ENCODE results near the gene L3MBTL2. TPM values are rescaled to one million over a fixed set of nuclear protein-coding genes. Genes with fewer than 3 reads are reported as not detected.
A peak's percentile ranks its signal among the peaks of the same experiment; 100 is the strongest.
"Not testable (repeated sequence)": the region's sequence is repeated elsewhere in the genome, so short reads cannot be mapped to it uniquely, and the experiment has no call there.

L3MBTL2 gene
- total RNA-seq, 1 donor from 2014 or later, result 19.6 TPM

GRCh38 chr22:41240377-41241132 lies 35.4 kb downstream of the L3MBTL2 start, which contains the start of gene CHADL:
Gene CHADL, minus strand, starts transcription at chr22:41240931. Its CDS starts 50 bp downstream, at chr22:41240881.
- DNase-seq (ENCODE audit: low read depth in 2 of 2), result no peak

GRCh38 chr22:41241133-41241676 lies 36.1 kb downstream of the L3MBTL2 start:
- no peak for DNase-seq (ENCODE audit: low read depth in 2 of 2)

- no peak for DNase-seq (ENCODE audit: low read depth in 2 of 2)
These were observed 37.4 kb downstream of the L3MBTL2 start for GRCh38 chr22:41242396-41243117.

GRCh38 chr22:41243361-41243760 lies 38.2 kb downstream of the L3MBTL2 start:
- DNase-seq (ENCODE audit: low read depth in 2 of 2), result no peak

- no peak for DNase-seq (ENCODE audit: low read depth in 2 of 2)
These were observed 40.9 kb downstream of the L3MBTL2 start for GRCh38 chr22:41245917-41246499.

GRCh38 chr22:41247703-41248102 lies 42.6 kb downstream of the L3MBTL2 start:
- DNase-seq (ENCODE audit: low read depth in 2 of 2), result no peak

GRCh38 chr22:41248314-41248713 lies 43.2 kb downstream of the L3MBTL2 start:
- no peak for DNase-seq (ENCODE audit: low read depth in 2 of 2)

- no peak for DNase-seq (ENCODE audit: low read depth in 2 of 2)
These were observed 43.6 kb downstream of the L3MBTL2 start for GRCh38 chr22:41248758-41249157.

- no peak for DNase-seq (ENCODE audit: low read depth in 2 of 2)
These were observed 44.3 kb downstream of the L3MBTL2 start for GRCh38 chr22:41249442-41249841.

- no peak for DNase-seq (ENCODE audit: low read depth in 2 of 2)
These were observed 45.0 kb downstream of the L3MBTL2 start for GRCh38 chr22:41250127-41250526.

- DNase-seq (ENCODE audit: low read depth in 2 of 2), result no peak
These were observed 47.3 kb downstream of the L3MBTL2 start for GRCh38 chr22:41252365-41252764.

- no peak for DNase-seq (ENCODE audit: low read depth in 2 of 2)
These were observed 49.1 kb downstream of the L3MBTL2 start for GRCh38 chr22:41254230-41254629.

- DNase-seq (ENCODE audit: low read depth in 2 of 2), result peak; percentile 11 to 81
These were observed 51.4 kb downstream of the L3MBTL2 start for GRCh38 chr22:41256254-41257253.

- DNase-seq (ENCODE audit: low read depth in 2 of 2), result no peak
These were observed 52.6 kb downstream of the L3MBTL2 start for GRCh38 chr22:41257696-41258095.

GRCh38 chr22:41259756-41260155 lies 54.6 kb downstream of the L3MBTL2 start:
- not testable (repeated sequence) for DNase-seq (ENCODE audit: low read depth in 2 of 2)

- DNase-seq (ENCODE audit: low read depth in 2 of 2), result no peak
These were observed 55.8 kb downstream of the L3MBTL2 start for GRCh38 chr22:41260871-41261270.

- no peak for DNase-seq (ENCODE audit: low read depth in 2 of 2)
These were observed 56.6 kb downstream of the L3MBTL2 start for GRCh38 chr22:41261541-41262249.

GRCh38 chr22:41262250-41262765 lies 57.2 kb downstream of the L3MBTL2 start:
- DNase-seq (ENCODE audit: low read depth in 2 of 2), result no peak

- DNase-seq (ENCODE audit: low read depth in 2 of 2), result no peak
These were observed 58.6 kb downstream of the L3MBTL2 start for GRCh38 chr22:41263704-41264103.

GRCh38 chr22:41264408-41264941 lies 59.4 kb downstream of the L3MBTL2 start:
- no peak for DNase-seq (ENCODE audit: low read depth in 2 of 2)
